ENCODE results near the gene RET.

Gene RET

GRCh38 chr10:43123361-43124093 is 46.7 kb downstream of the RET start:
- DNase-seq = no peak

GRCh38 chr10:43124094-43124521 is 47.2 kb downstream of the RET start:
- DNase-seq = no peak

- no peak for DNase-seq
Observed at GRCh38 chr10:43124574-43125273, 47.9 kb downstream of the RET start.

GRCh38 chr10:43125274-43125845 is 48.5 kb downstream of the RET start:
- no peak for DNase-seq

GRCh38 chr10:43125881-43126731 is 49.2 kb downstream of the RET start:
- DNase-seq = no peak

GRCh38 chr10:43126759-43127424 is 50.0 kb downstream of the RET start:
- no peak for DNase-seq

- DNase-seq = no peak
Observed at GRCh38 chr10:43127442-43127841, 50.6 kb downstream of the RET start.

- no peak for DNase-seq
Observed at GRCh38 chr10:43128331-43128730, 51.5 kb downstream of the RET start.

GRCh38 chr10:43128958-43129706 is 52.3 kb downstream of the RET start:
- DNase-seq = no peak

- DNase-seq = no peak
Observed at GRCh38 chr10:43130770-43131171, 53.9 kb downstream of the RET start.

- DNase-seq = no peak
Observed at GRCh38 chr10:43131256-43131655, 54.4 kb downstream of the RET start.

GRCh38 chr10:43131906-43132305 is 55.0 kb downstream of the RET start:
- DNase-seq = no peak

- no peak for DNase-seq
Observed at GRCh38 chr10:43132867-43133787, 56.3 kb downstream of the RET start.

GRCh38 chr10:43134126-43134905 is 57.4 kb downstream of the RET start:
- no peak for DNase-seq

GRCh38 chr10:43135064-43135463 is 58.2 kb downstream of the RET start:
- DNase-seq = no peak

- no peak for DNase-seq
Observed at GRCh38 chr10:43135656-43136055, 58.8 kb downstream of the RET start.

- no peak for DNase-seq
Observed at GRCh38 chr10:43136432-43136831, 59.6 kb downstream of the RET start.

- DNase-seq = no peak
Observed at GRCh38 chr10:43136995-43137716, 60.3 kb downstream of the RET start.

GRCh38 chr10:43137717-43138020 is 60.8 kb downstream of the RET start:
- no peak for DNase-seq

All from activated CD4-positive, CD25-positive, alpha-beta regulatory T cell (primary cell).